ENCODE measurements around the gene NTF4. TPM values are rescaled to one million over a fixed set of nuclear protein-coding genes. Genes with fewer than 3 reads are reported as not detected.

Gene NTF4
- total and polyA plus RNA-seq, 12 donors: 0.55 TPM; not detected in 11

DNA sequence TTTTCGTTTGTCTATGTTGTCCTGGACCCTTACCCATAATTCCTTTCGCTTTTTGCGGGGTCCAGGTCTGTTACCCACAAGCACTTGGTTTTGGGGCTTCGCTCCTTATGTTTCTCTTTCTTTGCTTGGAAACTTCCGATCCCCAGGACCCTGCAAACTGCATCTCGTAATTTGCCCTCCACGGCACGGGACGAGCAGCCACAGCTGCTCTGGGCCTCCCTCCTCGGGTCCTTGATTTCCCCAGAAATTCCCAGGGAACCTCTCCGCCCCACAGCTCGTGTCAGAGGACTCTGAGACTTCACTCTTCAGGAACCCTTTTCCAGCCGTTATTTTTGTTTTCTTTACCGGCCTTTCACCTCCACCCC lies 21.2 kb upstream of the NTF4 start:
- no peaks in the 10 kb centered on the region for H3K9me3 ChIP-seq (replicated peaks in 1 of 3)
- peak overlapping the region in 4 of 5 donors; percentile 79 to 89 (median 85) for H3K27ac ChIP-seq
- WGBS, 4 donors: 0% methylated on average over 14 of the region's 14 CpGs
- TF ChIP-seq, protein P1, sequence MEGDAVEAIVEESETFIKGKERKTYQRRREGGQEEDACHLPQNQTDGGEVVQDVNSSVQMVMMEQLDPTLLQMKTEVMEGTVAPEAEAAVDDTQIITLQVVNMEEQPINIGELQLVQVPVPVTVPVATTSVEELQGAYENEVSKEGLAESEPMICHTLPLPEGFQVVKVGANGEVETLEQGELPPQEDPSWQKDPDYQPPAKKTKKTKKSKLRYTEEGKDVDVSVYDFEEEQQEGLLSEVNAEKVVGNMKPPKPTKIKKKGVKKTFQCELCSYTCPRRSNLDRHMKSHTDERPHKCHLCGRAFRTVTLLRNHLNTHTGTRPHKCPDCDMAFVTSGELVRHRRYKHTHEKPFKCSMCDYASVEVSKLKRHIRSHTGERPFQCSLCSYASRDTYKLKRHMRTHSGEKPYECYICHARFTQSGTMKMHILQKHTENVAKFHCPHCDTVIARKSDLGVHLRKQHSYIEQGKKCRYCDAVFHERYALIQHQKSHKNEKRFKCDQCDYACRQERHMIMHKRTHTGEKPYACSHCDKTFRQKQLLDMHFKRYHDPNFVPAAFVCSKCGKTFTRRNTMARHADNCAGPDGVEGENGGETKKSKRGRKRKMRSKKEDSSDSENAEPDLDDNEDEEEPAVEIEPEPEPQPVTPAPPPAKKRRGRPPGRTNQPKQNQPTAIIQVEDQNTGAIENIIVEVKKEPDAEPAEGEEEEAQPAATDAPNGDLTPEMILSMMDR (IDR thresholded peaks at IDR 0.05): no peak
- TF ChIP-seq POLR2A (IDR thresholded peaks at IDR 0.05): no peak
- DNase-seq: no peak
- peaks cover 10 to 32% of the 10 kb centered on the region in 2 donors for H3K4me1 ChIP-seq (replicated peaks in 1 of 2)
- peaks cover 0 to 30% of the 10 kb centered on the region in 2 donors for H3K36me3 ChIP-seq (replicated peaks in 1 of 2)
- no peaks in the 10 kb centered on the region for H3K27me3 ChIP-seq
- H3K4me3 ChIP-seq: peak overlapping the region; percentile 68 to 87 (median 79)
- intact Hi-C loops (cut with DNase I): no loop called here

DNA sequence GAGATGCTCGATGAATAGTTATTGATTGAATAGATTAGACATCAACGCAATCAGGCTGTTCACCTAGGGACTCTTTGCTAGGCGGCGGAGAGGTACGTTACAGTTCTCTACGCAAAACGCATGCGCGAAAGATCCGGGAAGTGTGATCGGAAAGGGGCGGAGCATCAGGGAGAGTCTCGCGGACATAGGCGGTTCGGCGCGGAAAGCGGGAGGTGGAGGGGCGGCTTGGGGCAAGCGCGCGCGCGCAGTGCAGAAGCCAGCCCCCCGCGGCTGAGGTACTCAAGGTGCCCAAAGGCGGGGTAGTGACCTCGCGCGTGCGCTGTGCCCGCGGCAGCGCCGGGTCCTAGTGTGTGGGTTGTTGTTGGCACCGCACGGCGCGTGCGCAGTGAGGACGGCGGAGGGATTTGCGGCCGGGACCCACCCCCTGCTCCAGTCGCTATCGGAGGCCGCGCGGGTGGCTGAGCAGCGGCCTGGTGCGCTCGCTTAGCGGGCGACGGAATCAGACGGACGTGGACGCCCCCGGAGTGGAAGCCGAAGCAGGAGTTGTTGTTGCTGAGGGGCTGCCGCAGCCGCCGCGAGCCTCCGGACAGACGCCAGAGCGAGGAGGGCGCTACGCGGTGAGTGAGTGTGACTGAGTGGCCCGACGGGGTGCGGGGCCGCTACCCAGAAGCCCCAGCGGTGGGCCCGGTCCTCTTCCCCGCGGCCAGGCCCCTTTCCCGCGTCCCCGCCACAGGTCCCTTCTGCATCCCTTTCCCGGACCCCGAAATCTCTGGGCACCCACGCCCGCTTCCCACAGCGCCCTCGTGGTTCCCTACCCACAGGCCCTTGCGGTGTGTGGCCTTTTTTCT lies 20.6 kb upstream of the NTF4 start, which contains the start of gene SNRNP70:
Gene SNRNP70 (plus strand): TSS at position 432 of the 848 bp plus-strand sequence. CDS start 964 bp downstream, outside the sequence.
- peak; percentile 99 to 100 (median 100) for DNase-seq
- WGBS, 4 donors: 0 to 1% (median 1%) methylated on average over 26 to 89 of the region's 89 CpGs
- intact Hi-C loops (cut with DNase I): no loop called here
- Histone ChIP-seq H3K27me3 (no peaks in the 10 kb centered on the region), H3K27ac (peak within 1 kb of the TSS; percentile 79 to 91 (median 88)), H3K4me3 (peak within 1 kb of the TSS; percentile 68 to 87 (median 79)), H3K4me1 (replicated peaks in 1 of 2) (peaks cover 10 to 32% of the 10 kb centered on the region in 2 donors), H3K9me3 (replicated peaks in 1 of 3) (no peaks in the 10 kb centered on the region), H3K36me3 (replicated peaks in 1 of 2) (peaks cover 0 to 24% of the 10 kb centered on the region in 2 donors)
- TF ChIP-seq POLR2A (IDR thresholded peaks at IDR 0.05): peak; percentile 87 to 89
- TF ChIP-seq, protein P1 (IDR thresholded peaks at IDR 0.05): peak in 1 of 6 experiments; percentile 15

DNA sequence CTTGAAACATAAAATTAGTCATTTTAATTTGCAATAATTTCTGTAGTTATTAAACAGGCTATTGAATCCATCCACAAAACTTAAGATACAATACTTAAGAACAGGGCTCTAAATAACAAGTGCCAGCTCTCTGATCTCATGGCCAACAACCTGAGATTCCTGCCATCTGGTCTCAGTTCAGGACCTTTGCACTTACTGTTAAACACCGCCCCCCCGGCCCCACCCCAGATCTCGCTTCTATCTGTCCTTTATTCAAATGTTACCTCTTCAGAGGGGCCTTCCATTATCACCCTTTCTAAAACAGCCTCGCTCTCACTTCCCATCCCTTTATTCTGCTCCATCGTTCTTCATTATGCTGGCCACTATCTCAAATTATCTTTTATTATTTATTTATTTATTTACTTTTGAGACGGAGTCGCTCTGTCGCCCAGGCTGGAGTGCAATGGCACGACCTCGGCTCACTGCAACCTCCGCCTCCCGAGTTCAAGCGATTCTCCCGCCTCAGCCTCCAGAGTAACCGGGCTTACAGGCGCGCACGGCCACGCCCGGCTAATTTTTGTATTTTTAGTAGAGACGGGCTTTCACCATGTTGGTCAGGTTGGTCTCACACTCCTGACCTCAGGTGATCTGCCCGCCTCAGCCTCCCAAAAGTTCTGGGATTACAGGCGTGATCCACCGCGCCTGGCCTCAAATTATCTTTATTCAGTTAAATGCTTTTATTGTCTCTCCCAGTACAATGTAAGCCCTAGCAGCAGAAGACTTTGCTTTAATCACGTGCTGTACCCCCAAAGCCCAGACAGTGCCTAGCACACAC lies 19.8 kb upstream of the NTF4 start:
- H3K4me3 ChIP-seq: peak overlapping the region in 1 of 4 donors; percentile 68
- no peaks in the 10 kb centered on the region for H3K9me3 ChIP-seq (replicated peaks in 1 of 3)
- no peak for DNase-seq
- peaks cover 10 to 32% of the 10 kb centered on the region in 2 donors for H3K4me1 ChIP-seq (replicated peaks in 1 of 2)
- no peaks in the 10 kb centered on the region for H3K27me3 ChIP-seq
- intact Hi-C loops (cut with DNase I): no loop called here
- WGBS, 4 donors: 63 to 69% (median 67%) methylated on average over 25 to 26 of the region's 26 CpGs
- peaks cover 0 to 18% of the 10 kb centered on the region in 2 donors for H3K36me3 ChIP-seq (replicated peaks in 1 of 2)
- no peak for TF ChIP-seq POLR2A (IDR thresholded peaks at IDR 0.05)
- TF ChIP-seq, protein P1 (IDR thresholded peaks at IDR 0.05): no peak
- peak overlapping the region; percentile 43 to 91 (median 88) for H3K27ac ChIP-seq

- no peaks in the 10 kb centered on the region for H3K27me3 ChIP-seq
- H3K4me3 ChIP-seq: no peak overlapping the region
- no peak for DNase-seq
- H3K27ac ChIP-seq: no peak overlapping the region
- 86 to 94% (median 89%) methylated on average over 1 of the region's 1 CpG for WGBS, 4 donors
- no peaks in the 10 kb centered on the region for H3K36me3 ChIP-seq (replicated peaks in 1 of 2)
- intact Hi-C loops (cut with DNase I): no loop called here
- peaks cover 4 to 9% of the 10 kb centered on the region in 2 donors for H3K4me1 ChIP-seq (replicated peaks in 1 of 2)
- H3K9me3 ChIP-seq (replicated peaks in 1 of 3): no peaks in the 10 kb centered on the region
- TF ChIP-seq, protein P1 (IDR thresholded peaks at IDR 0.05): no peak
- no peak for TF ChIP-seq POLR2A (IDR thresholded peaks at IDR 0.05)
Measured at GRCh38 chr19:49081273-49081672, 16.7 kb upstream of the NTF4 start.

Measured in adrenal gland (tissue), 12 donors.